Hematopoietic multipotent progenitor cell treated with erythropoietin and hydrocortisone succinate and interleukin-3 and kit ligand, for 4 days (in vitro differentiated cells): ENCODE measurements around the gene AUH.
A peak's percentile ranks its signal among the peaks of the same experiment; 100 is the strongest.
"Not testable (repeated sequence)": the region's sequence is repeated elsewhere in the genome, so short reads cannot be mapped to it uniquely, and the experiment has no call there.

ENCODE experiments used
- DNase-seq: peaks from one replicate; pipeline ENCODE4 v3.0.0-alpha.2; 2015

The AUH gene

DNA sequence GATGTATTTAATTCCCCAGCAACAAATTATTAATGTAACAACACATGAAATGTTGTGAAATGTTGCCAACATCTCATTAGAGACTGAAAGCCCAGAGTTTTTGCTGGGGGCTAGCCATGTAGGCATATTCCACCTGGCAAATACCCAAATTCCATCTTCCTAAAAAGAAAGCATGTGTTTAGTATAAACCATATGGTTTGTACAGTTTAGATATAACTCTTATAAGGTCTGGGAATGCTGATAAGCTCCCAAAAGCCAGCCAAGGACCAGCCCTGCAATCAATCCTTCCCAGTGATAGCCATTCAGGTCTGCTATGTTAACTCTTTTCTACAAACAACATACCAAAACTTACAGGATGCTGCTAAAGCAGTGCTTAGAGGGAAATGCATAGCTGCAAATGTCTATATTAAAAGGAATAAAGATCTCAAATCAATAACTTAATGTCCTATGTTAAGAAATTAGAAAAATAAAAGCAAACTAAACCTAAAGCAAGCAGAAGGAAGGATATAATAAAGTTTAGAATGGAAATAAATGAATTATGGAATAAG is 158.9 kb downstream of the AUH start:
- no peak for DNase-seq

DNA sequence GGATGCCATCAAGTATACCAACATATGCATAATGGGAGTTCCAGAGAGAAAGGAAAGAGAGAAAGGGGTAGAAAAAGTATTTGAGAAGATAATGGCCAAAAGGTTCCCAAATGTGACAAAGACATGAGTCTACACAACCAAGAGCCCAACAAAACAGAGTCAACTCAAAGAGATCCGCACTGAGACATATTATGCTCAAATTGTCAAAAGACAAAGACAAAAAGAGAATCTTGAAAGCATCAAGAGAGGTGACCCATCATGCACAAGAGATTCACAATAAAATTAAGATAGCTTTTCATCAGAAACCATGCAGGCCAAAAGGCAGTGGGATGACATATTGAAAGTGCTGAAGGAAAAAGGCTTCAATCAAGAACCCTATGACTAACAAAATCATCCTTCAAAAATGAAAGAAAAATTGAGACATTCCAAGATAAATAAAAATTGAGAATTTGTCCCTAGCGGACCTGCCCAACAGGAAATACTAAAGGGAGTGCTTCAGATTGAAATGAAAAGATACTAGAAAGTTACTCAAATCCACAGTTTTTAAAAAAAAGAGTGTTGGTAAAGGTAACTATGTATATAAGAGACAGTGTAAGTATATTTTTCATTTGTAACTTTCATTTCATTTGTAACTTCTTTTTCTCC is 160.9 kb downstream of the AUH start:
- DNase-seq, result no peak

DNA sequence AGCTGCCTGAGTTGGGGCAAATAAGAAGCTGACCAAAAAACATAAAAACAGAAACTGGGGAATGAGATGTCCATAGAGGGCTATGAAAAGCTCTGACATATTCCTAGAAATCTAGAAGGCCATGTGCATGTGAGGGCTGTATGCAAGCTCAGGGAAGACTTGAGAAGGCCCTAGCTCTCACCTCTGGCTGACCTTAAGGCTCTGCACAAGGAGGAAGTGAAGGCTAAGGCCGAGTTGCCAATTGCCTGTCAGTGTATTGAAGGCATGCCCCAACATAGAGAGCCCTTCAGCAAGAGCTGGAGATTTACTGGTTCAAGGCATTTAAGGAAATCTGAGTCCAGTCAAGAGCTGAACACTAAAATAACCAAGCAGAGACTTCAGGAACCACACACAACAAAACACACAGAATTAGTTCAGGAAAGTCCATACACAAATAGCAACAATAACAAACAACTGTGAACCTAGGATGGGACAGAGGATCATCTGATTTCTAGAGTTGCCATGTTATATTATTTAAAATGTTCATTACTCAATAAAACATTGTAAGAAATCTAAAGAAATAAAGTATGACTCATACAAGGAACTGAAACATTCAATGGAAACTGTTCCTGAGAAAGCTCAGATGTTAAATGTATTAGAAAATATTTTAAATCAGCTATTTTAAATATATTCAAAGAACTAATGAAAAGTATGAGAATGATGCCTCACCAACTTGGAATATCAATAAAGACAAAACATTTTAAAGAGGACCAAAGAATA is 161.8 kb downstream of the AUH start:
- no peak for DNase-seq

DNA sequence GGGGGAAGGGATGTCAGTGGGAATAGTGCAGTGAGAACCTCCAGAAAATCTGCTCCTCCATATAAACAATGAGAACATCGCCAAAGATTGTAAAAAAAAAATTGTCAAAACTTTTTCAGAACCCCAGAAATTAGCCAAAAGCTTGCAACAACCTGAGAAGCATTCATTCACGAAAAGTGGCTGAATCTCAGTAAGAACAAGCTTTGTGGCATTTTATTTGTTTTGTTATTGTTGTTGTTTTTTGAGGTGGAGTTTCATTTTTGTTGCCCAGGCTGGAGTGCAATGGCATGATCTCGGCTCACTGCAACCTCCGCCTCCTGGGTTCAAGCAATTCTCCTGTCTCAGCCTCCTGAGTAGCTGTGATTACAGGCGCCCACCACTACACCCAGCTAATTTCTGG is 162.8 kb downstream of the AUH start:
- DNase-seq, result not testable (repeated sequence)

DNA sequence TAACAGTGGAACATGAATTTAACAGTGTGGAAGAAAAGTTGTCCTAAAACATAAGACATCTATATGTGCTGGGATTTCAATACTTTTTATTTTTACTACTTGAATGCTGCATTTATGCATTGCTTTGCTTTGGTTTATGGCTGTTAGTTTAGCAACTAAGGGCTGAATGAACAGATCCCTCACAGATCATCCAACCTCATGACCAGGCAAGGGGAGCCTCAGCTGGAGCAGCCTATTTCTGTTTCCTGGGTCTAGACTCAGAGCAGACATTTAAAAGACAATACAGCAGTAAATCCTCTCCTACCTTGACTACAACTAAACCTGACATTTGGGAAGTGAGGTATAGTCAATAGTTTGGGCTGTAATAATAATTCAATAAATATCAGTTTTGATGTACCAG is 163.3 kb downstream of the AUH start:
- no peak for DNase-seq

DNA sequence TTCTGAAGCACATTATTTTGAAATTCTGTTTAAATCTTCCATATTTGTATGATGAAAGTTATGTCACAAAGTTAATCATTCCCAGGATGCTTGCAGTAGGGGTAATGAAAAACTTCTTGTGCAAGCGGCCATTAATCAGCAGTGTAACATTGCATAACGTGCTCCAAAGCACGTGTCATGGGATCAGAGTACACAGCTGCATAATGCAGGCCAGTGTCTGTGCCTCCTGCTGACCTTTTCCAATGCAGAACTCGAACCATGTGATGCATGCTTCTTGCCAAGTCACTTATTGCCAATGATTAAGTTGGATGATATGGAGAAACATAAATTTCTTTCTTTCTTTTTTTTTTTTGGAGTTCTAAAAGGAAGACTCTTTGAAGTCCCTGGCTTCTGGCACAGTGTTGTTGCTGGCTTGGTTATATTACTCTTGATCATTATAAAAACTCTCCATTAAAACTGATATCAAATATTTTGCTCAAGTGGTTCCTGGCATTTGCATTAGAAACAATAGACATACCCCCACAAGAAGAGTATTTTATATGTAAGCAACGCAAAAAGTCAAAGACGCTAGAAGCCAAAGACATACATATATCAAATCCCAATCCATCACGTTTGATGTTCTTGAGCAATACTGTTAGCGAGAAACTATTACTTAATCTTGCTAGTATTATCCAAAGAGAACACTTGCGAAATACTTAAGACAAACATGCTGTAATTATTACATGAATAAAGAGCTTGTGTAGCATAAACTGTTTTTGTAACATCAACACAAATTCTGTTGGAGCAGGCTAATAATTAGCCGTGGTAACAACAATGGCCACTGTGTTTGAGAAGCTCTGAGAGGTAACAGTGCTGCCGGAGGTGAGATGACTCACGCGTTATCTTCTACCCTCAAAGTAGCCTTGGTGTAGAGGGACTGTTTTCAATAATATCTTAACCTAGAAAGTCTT is 164.2 kb downstream of the AUH start:
- DNase-seq, result peak; percentile 71

DNA sequence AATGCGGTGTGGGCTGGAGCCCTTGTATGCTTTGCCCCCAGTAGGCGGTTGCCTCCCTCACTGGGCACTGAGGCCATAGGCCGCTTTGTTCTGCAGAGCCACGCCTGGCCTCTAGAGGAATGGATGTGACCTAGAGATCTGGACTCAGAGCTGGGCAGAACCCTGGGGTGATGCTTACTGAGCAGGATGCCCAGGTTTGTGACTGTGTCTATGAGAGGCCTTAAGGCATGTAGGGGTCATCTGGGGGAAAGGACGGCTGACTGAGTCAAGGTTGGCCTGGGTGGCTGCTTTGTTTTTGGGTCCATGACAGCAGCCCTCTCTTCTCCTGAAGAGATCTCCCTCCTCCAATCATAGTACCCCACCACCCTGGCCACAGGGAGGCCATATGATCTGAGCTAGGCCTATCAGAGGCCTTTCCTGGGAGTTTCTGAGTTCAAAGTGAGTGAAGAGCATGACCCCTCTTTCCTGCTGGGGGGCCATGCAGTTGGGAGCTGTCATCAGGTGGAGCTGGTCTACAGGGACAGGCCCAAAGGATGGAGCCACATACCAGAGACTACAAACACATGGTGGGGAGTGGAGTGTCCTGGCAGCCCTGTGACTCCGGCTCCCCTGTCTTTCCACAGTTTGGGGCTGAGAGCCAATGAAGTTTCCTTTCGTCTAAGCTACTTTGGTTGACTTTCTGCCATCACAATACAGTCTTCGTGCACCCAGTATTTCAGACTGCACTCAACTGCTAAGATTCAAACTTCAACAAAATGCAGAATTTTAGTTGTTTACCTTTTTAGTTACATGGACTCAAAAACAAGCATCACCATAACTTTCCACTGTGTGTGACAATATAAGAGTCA is 165.4 kb downstream of the AUH start:
- no peak for DNase-seq

DNA sequence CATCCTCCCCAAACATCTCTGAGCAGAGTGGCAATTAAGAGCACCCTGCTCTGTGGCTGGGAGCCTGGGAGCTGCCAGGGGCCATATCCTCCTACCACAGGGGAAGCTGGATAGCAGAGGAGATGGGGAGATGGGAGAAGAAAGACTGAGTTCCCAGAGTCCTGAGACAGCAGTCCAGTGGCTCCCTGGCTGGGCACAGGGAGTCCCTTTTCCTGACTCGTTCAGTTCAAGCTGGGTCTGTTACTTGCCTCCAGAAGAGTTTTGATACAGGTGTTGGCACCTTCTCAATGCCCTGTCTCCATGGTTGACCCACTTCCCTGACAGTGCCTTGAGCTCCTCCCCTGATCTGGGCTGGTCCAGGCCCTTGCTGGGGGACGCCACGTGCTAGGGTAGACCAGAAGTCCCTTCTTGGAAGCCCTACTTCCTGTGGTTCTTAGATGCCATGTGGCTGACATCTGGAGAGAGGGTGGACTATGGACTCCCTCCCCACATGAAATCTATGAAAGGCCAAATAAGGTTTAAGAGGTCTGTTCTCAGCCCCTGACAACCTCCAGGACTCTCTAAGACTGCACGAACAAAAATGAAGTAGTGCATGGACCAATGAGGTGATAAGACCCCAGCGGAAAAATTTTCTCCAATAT is 166.2 kb downstream of the AUH start:
- DNase-seq, result no peak

DNA sequence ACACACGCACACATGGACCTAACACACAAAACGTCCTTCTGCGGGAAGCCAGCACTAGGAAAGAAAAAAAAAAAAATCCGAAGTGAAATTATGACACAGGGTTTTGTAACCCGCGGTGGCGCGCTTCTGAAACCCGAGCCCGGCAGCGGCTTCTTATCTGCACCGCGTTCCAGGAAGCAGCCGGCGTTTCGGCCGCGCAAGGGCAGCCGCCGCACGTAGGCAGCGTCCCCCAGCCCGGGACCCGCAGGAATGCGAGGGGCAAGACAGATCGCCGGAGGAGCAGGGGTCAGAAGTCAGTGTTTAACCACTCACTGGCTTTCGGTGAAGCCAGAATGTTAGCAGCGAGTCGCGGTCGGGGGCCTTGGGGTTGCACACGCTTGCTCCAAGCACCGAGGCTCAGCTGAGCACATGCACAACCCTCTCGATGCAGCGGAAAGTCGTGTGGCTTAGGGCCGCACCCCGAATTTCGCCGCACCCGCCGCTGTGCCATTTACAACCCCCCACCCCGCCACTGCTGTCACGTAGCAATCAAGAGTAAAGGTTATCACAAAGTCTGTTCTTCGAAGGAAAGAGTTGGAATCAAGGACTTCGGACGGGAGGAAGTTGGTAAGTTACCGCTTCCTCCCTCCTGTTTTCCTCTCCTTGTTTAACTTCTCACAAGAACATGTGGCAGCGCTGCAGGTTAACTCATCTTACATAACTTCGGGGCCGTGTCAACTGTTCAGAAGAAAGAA is 167.9 kb downstream of the AUH start:
- DNase-seq, result peak; percentile 96

DNA sequence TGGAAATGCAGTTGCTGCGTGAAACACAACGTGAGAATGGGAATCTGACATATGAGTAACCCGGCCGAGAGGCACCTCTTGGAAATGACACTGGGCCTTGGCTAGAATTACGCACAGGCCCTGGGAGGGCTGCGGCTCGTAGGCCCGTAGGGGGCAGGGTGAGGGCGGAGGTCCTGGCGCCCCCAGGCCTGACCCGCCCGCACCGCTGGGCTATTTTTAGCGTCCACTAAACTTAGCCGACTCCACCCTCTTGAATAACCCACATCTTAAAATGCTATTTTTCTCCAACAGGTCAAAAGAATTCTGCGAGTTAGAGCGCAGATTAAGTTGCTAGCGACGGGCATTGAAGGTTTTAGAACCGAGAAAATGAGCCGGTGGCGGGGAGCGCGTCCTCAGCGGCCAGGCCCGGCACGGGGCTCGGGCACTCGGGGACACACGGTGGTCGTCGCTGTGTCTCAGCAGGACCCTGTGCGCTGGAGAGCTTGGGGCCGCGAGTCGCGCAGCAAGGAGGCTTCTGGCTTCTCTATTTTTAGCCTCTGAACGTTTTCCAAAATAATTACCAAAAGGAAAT is 168.5 kb downstream of the AUH start:
- peak; percentile 87 for DNase-seq

DNA sequence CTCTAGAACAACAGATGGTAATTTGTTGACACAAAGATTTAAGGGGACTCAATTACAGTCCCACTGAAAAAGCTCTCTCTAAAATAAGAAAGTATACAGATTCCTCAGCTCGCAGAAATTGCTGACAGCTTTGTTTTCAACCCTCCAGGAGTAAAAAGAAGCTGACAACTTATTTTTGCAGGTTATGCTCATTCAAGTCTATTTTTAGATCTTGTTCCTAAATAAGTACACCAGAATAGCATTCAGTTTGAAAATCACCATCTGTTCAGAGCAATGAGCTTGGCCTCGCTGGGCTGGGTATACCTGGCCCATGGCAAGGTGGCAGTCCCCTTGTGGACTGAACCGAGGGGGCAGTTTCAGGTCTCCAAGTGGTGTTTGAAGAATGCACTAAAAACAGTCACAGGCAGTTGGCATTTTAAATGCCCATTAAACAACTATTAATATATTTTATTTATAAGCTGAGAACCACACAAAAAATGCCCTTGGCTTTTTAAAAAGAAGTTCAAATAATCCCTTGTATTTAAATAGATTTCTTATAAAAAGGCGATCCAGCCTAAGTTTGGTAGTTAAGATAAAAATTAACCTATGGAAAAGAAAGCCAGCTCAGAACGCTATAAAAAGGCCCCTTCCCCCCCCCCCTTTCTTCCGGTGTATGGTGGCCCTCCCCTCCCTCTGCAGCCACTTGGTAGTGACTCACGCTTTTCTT is 169.2 kb downstream of the AUH start:
- DNase-seq, result no peak

DNA sequence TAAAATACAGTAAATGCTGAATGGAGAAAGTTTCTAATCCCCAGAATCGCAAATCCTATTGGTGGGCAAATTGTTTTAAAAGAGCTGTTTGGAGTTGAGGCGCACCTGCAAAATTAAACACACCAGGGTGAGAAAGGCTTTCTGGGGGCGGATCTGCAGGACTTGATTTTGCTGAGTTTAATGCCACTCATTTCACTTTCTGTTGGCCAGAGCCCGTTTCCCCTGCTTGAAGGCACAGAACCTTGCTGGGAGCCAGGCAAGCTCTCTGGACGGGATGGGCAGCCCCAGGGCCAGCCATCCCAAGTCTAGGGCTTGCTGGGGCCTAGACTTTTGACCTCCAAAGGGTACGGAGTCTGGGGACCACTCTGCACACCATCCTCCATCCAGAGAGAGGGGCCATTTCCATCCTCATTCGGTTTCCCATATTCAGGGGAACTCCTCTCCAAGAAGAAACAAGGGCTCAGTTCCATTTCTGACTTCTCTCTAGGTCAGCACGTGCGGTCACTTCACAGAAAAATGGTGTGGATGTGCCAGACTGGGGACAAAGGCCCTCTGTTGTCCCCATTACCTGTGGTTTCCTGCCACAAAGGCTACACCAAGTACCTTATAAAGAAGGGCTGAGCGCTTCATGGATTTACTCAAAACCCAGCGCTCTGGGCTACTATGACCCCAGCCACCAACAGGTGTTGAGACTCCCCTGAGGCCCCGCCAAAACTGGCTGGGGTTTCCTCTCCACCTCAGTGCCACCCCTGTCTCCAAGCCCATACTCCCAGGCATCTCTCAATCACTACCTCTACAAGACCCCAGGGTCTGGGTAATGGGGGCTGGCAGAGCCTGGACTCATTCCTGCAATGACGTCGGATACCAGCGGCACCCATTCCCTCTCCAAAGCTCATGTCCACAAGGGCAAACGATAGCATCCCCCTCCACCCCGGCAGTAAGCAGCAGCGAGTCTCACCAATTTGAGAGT is 170.0 kb downstream of the AUH start:
- DNase-seq, result no peak

DNA sequence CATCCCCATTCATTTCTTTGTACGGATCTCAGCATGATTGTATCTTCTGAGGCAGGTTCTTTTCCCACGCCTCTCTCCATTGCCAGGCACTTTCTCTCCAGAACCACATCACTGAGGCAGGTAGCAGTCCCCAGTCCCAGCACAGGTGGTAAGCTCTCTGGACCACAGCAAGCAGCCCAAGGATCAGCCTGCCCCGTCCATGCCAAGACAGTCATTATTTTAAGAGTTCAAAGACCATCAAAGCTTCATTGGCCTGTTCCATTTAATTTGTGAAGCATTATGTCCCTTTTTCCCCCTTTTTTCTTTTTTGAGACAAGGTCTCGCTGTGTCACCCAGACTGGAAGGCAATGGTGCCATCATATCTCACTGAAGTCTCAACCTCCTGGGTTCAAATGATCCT is 171.7 kb downstream of the AUH start:
- no peak for DNase-seq

DNA sequence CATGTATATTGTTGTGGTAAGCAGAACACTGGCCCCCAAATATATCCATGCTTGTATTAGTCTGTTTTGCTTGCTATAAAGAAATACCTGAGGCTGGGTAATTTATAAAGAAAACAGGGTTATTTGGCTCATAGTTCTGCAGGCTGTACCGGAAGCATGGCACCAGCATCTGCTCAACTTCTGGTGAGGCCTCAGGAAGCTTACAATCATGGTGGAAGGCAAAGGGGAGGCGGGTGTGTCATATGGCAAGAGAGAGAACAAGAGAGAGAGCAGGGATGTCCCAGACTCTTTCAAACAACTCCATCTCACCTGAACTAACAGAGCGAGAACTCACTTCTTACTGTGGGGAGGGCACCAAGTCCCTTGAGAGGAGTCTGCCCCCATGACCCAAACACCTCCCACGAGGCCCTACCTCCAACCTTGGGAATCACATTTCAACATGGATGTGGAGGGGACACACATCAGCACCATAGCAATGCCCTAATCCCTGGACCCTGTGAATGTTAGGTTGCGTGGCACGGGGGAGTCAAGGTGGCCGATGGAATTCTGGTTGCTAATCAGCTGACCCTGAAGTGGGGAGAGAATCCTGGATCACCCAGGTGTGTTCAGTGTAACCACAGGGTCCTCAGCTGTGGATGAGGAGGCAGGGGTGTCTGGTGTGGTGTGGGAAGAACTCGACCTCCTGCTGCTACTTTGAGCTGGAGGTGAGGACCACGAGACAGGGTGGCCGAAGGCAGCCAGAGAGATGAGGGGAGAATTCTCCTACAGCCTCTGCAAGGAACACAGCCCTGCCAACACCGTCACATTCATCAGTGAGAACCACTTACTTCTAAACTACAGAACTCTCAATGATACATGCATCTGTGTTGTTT is 172.8 kb downstream of the AUH start:
- DNase-seq, result no peak

DNA sequence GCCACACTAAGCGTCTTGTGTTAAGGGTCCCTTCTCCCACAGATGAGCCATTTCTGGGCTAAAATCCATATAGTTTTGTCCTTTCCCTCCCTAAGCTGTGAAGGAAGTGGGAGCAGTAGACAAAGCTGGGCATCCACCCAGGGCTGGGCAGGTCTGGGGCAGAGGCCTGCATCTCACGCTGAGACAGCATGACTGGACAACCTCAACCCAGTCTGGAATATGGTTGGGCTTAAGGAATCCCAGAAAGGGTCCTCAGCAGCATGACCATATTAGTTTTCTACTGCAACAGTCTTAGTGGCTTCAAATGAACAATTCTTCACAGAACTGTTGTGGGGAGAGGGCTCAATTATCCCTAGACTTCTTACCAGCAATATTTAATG is 173.8 kb downstream of the AUH start:
- no peak for DNase-seq

DNA sequence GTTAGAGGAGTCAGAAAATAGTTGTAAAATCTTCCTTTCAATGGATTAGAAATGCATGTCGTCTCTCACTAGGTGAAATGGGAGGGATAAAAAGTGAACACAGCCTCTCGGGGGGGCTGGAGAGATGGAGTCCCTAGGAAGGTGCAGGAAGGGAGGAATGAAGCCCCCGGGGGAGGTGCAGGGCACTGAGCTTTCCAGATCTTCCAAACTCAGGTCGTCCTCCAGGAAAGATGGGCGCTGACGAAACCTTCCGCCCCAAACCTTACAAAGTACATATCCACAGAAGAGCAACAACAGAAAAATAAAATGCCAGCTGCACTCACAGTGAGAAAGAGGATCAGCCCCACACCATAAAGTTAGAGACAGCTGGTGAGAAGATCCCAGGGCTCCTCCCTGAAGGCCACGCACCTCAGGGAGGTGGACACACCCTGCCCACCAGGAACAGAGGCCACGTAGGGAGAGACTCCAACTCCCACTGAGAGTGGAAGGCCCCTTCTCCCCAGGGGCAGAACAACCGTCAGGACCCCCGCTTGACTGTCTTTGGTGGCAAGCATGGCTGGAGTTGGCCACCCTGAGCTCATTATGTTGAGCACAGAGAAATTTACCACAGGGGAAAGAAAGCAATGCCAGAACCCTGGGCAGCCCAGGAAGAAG is 174.3 kb downstream of the AUH start:
- no peak for DNase-seq

DNA sequence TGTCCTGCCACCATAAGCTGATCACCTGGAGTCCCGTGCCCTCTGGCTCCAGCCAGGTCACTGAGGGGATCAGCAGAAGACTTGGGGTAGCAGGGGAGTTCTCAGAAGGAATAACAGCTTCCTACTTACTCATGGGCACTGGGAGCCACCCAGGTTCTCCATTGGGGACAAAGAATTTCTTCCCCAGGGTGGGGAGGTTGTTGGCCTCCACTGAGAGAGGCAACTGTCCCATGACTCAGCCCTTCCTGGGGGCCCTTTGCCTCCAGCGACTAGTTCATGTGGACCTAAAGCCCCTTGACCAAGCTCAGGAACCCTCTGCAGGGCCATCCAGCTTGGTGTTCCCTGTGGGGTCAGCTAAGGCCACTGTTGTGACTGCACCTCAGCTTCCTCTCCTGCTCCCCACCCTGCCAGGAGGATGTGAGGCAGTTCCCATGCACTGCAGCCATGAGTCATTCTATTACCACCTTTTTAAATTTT is 175.0 kb downstream of the AUH start:
- no peak for DNase-seq
